ENCODE measurements around the gene F13B.
"Not testable (repeated sequence)": the region's sequence is repeated elsewhere in the genome, so short reads cannot be mapped to it uniquely, and the experiment has no call there.

DNA sequence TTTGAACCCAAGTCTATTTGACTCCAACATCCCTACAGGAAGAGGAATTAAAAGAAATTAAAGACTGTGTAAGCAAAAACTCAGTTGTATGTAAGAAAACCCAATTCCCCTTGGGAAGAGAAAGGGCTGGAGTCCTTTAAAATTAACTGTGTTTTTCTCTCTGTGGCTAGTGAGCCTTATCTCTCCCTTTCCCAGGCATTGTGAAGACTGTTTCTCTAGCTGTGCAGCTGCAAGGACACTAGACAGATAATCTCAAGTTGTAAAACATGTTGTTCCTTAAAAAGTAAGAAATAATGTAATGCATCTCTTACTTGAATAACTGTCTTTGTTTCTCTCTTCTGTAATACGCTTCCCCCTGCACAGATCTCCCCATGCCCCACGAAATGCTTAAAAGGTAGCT, 29.9 kb upstream of the F13B start:
- TF ChIP-seq POLR2A (IDR thresholded peaks at IDR 0.05; ENCODE audit: low read length); GATA1 (IDR thresholded peaks at IDR 0.05; ENCODE audit: low read depth, low read length): not testable (repeated sequence)

Data from erythroblast (primary cell).